CD4-positive, alpha-beta memory T cell (primary cell): ENCODE data around the gene STAT4. TPM values are rescaled to one million over a fixed set of nuclear protein-coding genes. Genes with fewer than 3 reads are reported as not detected.

Source experiments
- CTCF ChIA-PET: fragments of 350-600 bp; sonication (Branson Sonifier 250); formaldehyde crosslinking; loops from one replicate; lab custom pipeline; 2021; ENCODE audit warnings: inconsistent platforms; ENCODE audit not compliant: partially characterized antibody; lab: Charles Lee
- POLR2A ChIA-PET: fragments of 350-600 bp; sonication (Branson Sonifier 250); formaldehyde crosslinking; loops from one replicate; lab custom pipeline; 2021; ENCODE audit not compliant: partially characterized antibody; lab: Charles Lee
- DNase-seq, 5 donors: peaks; one replicate each; pipeline versions ENCODE4 v3.0.0 to v3.0.0-alpha.2; 2020 to 2022; ENCODE audit warnings: mixed read lengths in 1 of 5
- H3K27ac ChIP-seq: one replicate; pipeline ENCODE4 v1.7.0; 2013; ENCODE audit warnings: low read depth, low read length
- H3K27me3 ChIP-seq: 2 replicates; pipeline ENCODE4 v1.7.0; 2013; ENCODE audit warnings: mild to moderate bottlenecking, low read length, moderate library complexity; ENCODE audit not compliant: insufficient read depth
- H3K36me3 ChIP-seq: 2 replicates; pipeline ENCODE4 v1.7.0; 2013; ENCODE audit warnings: mild to moderate bottlenecking, low read length, moderate library complexity; ENCODE audit not compliant: insufficient read depth
- H3K4me1 ChIP-seq: 2 replicates; pipeline ENCODE4 v1.7.0; 2013; ENCODE audit warnings: mild to moderate bottlenecking, low read length, moderate library complexity; ENCODE audit not compliant: insufficient read depth
- H3K4me3 ChIP-seq, 2 donors: one replicate each; pipeline ENCODE4 v1.7.0; 2013; ENCODE audit warnings: low read length in 2 of 2, mild to moderate bottlenecking in 1 of 2
- H3K9me3 ChIP-seq, 2 donors: one replicate each; pipeline ENCODE4 v1.7.0; 2013; ENCODE audit warnings: low read length in 2 of 2, control low read depth in 1 of 2; ENCODE audit not compliant: control insufficient read depth in 1 of 2
- H3K27ac Mint-ChIP-seq, 7 donors: one replicate each; pipeline ENCODE4 v1.8.0; 2020 to 2021; ENCODE audit warnings: mixed read lengths in 7 of 7, mild to moderate bottlenecking in 6 of 7, inconsistent platforms in 3 of 7, moderate library complexity in 3 of 7
- H3K27me3 Mint-ChIP-seq, 2 donors: one replicate each; pipeline ENCODE4 v1.8.0; 2020 to 2021; ENCODE audit warnings: mixed read lengths in 2 of 2
- H3K36me3 Mint-ChIP-seq, 2 donors: one replicate each; pipeline ENCODE4 v1.8.0; 2020 to 2021; ENCODE audit warnings: mixed read lengths in 2 of 2, inconsistent platforms in 1 of 2, mild to moderate bottlenecking in 1 of 2
- H3K4me1 Mint-ChIP-seq, 4 donors: one replicate each; pipeline ENCODE4 v1.8.0; 2020 to 2021; ENCODE audit warnings: mixed read lengths in 4 of 4, mild to moderate bottlenecking in 1 of 4
- H3K4me3 Mint-ChIP-seq, 8 donors: one replicate each; pipeline ENCODE4 v1.8.0; 2020 to 2021; ENCODE audit warnings: mixed read lengths in 8 of 8, mild to moderate bottlenecking in 7 of 8, moderate library complexity in 6 of 8, inconsistent platforms in 3 of 8
- H3K9me3 Mint-ChIP-seq, 8 donors: one replicate each; pipeline ENCODE4 v1.8.0; 2020 to 2021; ENCODE audit warnings: mixed read lengths in 8 of 8, mild to moderate bottlenecking in 5 of 8, inconsistent platforms in 3 of 8, moderate library complexity in 1 of 8
- intact Hi-C: fragments of 100-400 bp; cut with micrococcal nuclease; formaldehyde crosslinking; loops from one replicate; pipeline ENCODE4 v1.15.1; 2023
- polyA plus RNA-seq, 2 donors: library from polyadenylated mRNA; unstranded; fragments of 300-500 nt; fragmentation: Illumina TruSeq; gene quantifications; one replicate each; pipeline ENCODE4 v1.2.3, GENCODE V29; 2021
- total RNA-seq, 2 experiments: library from RNA; stranded (reverse); gene quantifications; one replicate each; pipeline ENCODE4 v1.2.3, GENCODE V29; 2021

The STAT4 gene
- total and polyA plus RNA-seq, 4 experiments from 2014 or later = 69.7 to 119 (median 95.3) TPM

- Mint-ChIP-seq H3K36me3 (peaks cover 38 to 42% of the 10 kb centered on the region in 2 donors), H3K27me3 (no peaks in the 10 kb centered on the region), H3K27ac (peak overlapping the region; percentile 66 to 93 (median 82)), H3K4me1 (peaks cover 48 to 68% (median 55%) of the 10 kb centered on the region in 4 donors), H3K4me3 (peak overlapping the region in 3 of 8 donors; percentile 67 to 76 (median 72)), H3K9me3 (no peaks in the 10 kb centered on the region)
- peak overlapping the region; percentile 22 for H3K27ac ChIP-seq
- no peak overlapping the region for H3K4me3 ChIP-seq
- no peak for DNase-seq
- intact Hi-C loops = loop anchor here (10.0 kb wide), 1 partner anchor 45 kb away; no protein-coding TSS in a partner anchor
- ChIA-PET CTCF (interaction anchor here (2.9 kb wide), 1 partner anchor 86 kb away, joined by 21 read pairs; no protein-coding TSS in a partner anchor), POLR2A (interaction anchor here (0.8 to 0.9 kb wide), 2 partner anchors 79 to 188 kb away, joined by 4 read pairs; no protein-coding TSS in a partner anchor)
- H3K9me3 ChIP-seq = no peaks in the 10 kb centered on the region
- peaks cover 5% of the 10 kb centered on the region for H3K36me3 ChIP-seq
- H3K4me1 ChIP-seq = peaks cover 71% of the 10 kb centered on the region
- no peaks in the 10 kb centered on the region for H3K27me3 ChIP-seq
These were observed 81.2 kb downstream of the STAT4 start for GRCh38 chr2:191069606-191070005.

GRCh38 chr2:191066919-191067233 is 83.9 kb downstream of the STAT4 start:
- DNase-seq = no peak
- H3K9me3 ChIP-seq = no peaks in the 10 kb centered on the region
- no peaks in the 10 kb centered on the region for H3K27me3 ChIP-seq
- intact Hi-C loops = loop anchor here (2.0 to 10.0 kb wide), 2 partner anchors 14 to 48 kb away; no protein-coding TSS in a partner anchor
- POLR2A ChIA-PET = interaction anchor here (1.3 to 8.3 kb wide), 4 partner anchors 29 to 83 kb away, joined by 3 to 91 read pairs (median 6); partner anchors contain the start of gene STAT4
- peaks cover 2% of the 10 kb centered on the region for H3K36me3 ChIP-seq
- CTCF ChIA-PET = interaction anchor here (1.2 to 7.1 kb wide), 2 partner anchors 15 to 88 kb away, joined by 8 to 98 read pairs; no protein-coding TSS in a partner anchor
- no peak overlapping the region for H3K4me3 ChIP-seq
- Mint-ChIP-seq H3K4me3 (peak overlapping the region in 6 of 8 donors; percentile 43 to 86 (median 74)), H3K36me3 (peaks cover 31 to 43% of the 10 kb centered on the region in 2 donors), H3K27me3 (no peaks in the 10 kb centered on the region), H3K9me3 (no peaks in the 10 kb centered on the region), H3K27ac (peak overlapping the region; percentile 64 to 93 (median 87)), H3K4me1 (peaks cover 65 to 85% (median 75%) of the 10 kb centered on the region in 4 donors)
- H3K4me1 ChIP-seq = peaks cover 96% of the 10 kb centered on the region
- peak overlapping the region; percentile 56 for H3K27ac ChIP-seq

GRCh38 chr2:191066197-191066918 is 84.4 kb downstream of the STAT4 start:
- peak overlapping the region; percentile 28 to 86 (median 74) for H3K4me3 Mint-ChIP-seq
- Histone ChIP-seq H3K4me3 (peak overlapping the region in 1 of 2 donors; percentile 4), H3K36me3 (no peaks in the 10 kb centered on the region), H3K9me3 (no peaks in the 10 kb centered on the region), H3K27me3 (no peaks in the 10 kb centered on the region), H3K27ac (peak overlapping the region; percentile 56), H3K4me1 (peaks cover 96% of the 10 kb centered on the region)
- intact Hi-C loops = loop anchor here (2.0 to 10.0 kb wide), 2 partner anchors 14 to 48 kb away; no protein-coding TSS in a partner anchor
- H3K9me3 Mint-ChIP-seq = no peaks in the 10 kb centered on the region
- ChIA-PET POLR2A (interaction anchor here (0.6 to 8.3 kb wide), 7 partner anchors 9 to 89 kb away, joined by 3 to 91 read pairs (median 4); partner anchors contain the start of gene STAT4), CTCF (interaction anchor here (1.0 to 7.1 kb wide), 3 partner anchors 15 to 89 kb away, joined by 3 to 98 read pairs (median 8); no protein-coding TSS in a partner anchor)
- peak overlapping the region; percentile 64 to 93 (median 87) for H3K27ac Mint-ChIP-seq
- peaks cover 66 to 86% (median 76%) of the 10 kb centered on the region in 4 donors for H3K4me1 Mint-ChIP-seq
- H3K36me3 Mint-ChIP-seq = peaks cover 31 to 43% of the 10 kb centered on the region in 2 donors
- DNase-seq = peak in 1 of 5 donors; percentile 11
- H3K27me3 Mint-ChIP-seq = no peaks in the 10 kb centered on the region

GRCh38 chr2:191065785-191066184 is 85.0 kb downstream of the STAT4 start:
- Histone ChIP-seq H3K36me3 (peaks cover 1% of the 10 kb centered on the region), H3K4me1 (peaks cover 96% of the 10 kb centered on the region), H3K4me3 (no peak overlapping the region), H3K9me3 (no peaks in the 10 kb centered on the region), H3K27ac (peak overlapping the region; percentile 56), H3K27me3 (no peaks in the 10 kb centered on the region)
- POLR2A ChIA-PET = interaction anchor here (0.6 to 8.3 kb wide), 8 partner anchors 10 to 89 kb away, joined by 3 to 91 read pairs (median 4); partner anchors contain the start of gene STAT4
- Mint-ChIP-seq H3K36me3 (peaks cover 35 to 44% of the 10 kb centered on the region in 2 donors), H3K4me3 (peak overlapping the region; percentile 28 to 86 (median 74)), H3K9me3 (no peaks in the 10 kb centered on the region), H3K27ac (peak overlapping the region; percentile 64 to 93 (median 87)), H3K4me1 (peaks cover 67 to 86% (median 76%) of the 10 kb centered on the region in 4 donors), H3K27me3 (no peaks in the 10 kb centered on the region)
- intact Hi-C loops = loop anchor here (2.0 to 10.0 kb wide), 2 partner anchors 15 to 49 kb away; no protein-coding TSS in a partner anchor
- CTCF ChIA-PET = interaction anchor here (1.0 to 7.1 kb wide), 5 partner anchors 10 to 90 kb away, joined by 3 to 98 read pairs (median 8); no protein-coding TSS in a partner anchor
- no peak for DNase-seq

DNA sequence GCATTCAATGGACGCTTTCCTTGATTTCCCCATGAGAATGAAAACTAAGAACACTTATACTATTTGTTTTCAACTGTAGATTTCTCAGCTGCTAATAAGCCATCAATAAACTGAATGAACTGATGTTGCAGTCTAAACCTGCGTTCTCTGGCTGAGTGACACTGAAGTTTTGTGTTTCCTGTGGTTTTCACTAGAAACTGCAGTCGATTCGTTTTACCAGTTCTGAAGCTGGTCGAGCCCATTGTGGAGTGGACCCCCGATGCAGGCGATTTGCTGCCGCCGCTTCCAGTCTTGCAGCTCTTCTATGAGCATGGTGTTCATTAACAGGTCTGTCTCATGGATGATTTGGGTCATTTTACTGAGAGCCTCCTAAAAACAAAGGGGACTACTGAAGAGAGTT is 86.2 kb downstream of the STAT4 start:
- CTCF ChIA-PET = interaction anchor here (1.0 to 7.1 kb wide), 6 partner anchors 11 to 91 kb away, joined by 3 to 98 read pairs (median 4); partner anchors contain the start of gene STAT4
- Histone ChIP-seq H3K36me3 (peaks cover 4% of the 10 kb centered on the region), H3K9me3 (no peaks in the 10 kb centered on the region), H3K4me3 (peak overlapping the region in 1 of 2 donors; percentile 41), H3K27ac (peak overlapping the region; percentile 65), H3K4me1 (peaks cover 93% of the 10 kb centered on the region), H3K27me3 (no peaks in the 10 kb centered on the region)
- H3K9me3 Mint-ChIP-seq = no peaks in the 10 kb centered on the region
- no peaks in the 10 kb centered on the region for H3K27me3 Mint-ChIP-seq
- intact Hi-C loops = loop anchor here (1.0 to 10.0 kb wide), 2 partner anchors 8 to 50 kb away; no protein-coding TSS in a partner anchor
- peak overlapping the region; percentile 87 to 97 (median 95) for H3K27ac Mint-ChIP-seq
- peaks cover 61 to 84% (median 72%) of the 10 kb centered on the region in 4 donors for H3K4me1 Mint-ChIP-seq
- H3K36me3 Mint-ChIP-seq = peaks cover 39 to 45% of the 10 kb centered on the region in 2 donors
- H3K4me3 Mint-ChIP-seq = peak overlapping the region; percentile 88 to 94 (median 92)
- POLR2A ChIA-PET = interaction anchor here (0.7 to 8.3 kb wide), 12 partner anchors 8 to 613 kb away, joined by 3 to 91 read pairs (median 3); partner anchors contain the start of genes NABP1 and STAT4
- peak; percentile 17 to 51 (median 27) for DNase-seq

- peaks cover 4% of the 10 kb centered on the region for H3K36me3 ChIP-seq
- CTCF ChIA-PET = interaction anchor here (0.7 to 7.1 kb wide), 7 partner anchors 10 to 101 kb away, joined by 3 to 98 read pairs (median 3); partner anchors contain the start of gene STAT4
- H3K27me3 Mint-ChIP-seq = no peaks in the 10 kb centered on the region
- peak overlapping the region in 6 of 8 donors; percentile 22 to 94 (median 60) for H3K4me3 Mint-ChIP-seq
- H3K4me3 ChIP-seq = no peak overlapping the region
- POLR2A ChIA-PET = interaction anchor here (0.7 to 8.3 kb wide), 6 partner anchors 11 to 182 kb away, joined by 3 to 91 read pairs (median 10); partner anchors contain the start of gene STAT4
- no peaks in the 10 kb centered on the region for H3K9me3 ChIP-seq
- peak overlapping the region; percentile 65 for H3K27ac ChIP-seq
- H3K4me1 ChIP-seq = peaks cover 85% of the 10 kb centered on the region
- peak overlapping the region; percentile 65 to 87 (median 80) for H3K27ac Mint-ChIP-seq
- H3K4me1 Mint-ChIP-seq = peaks cover 61 to 84% (median 73%) of the 10 kb centered on the region in 4 donors
- intact Hi-C loops = loop anchor here (10.0 kb wide), 1 partner anchor 51 kb away; no protein-coding TSS in a partner anchor
- peaks cover 39 to 47% of the 10 kb centered on the region in 2 donors for H3K36me3 Mint-ChIP-seq
- no peaks in the 10 kb centered on the region for H3K27me3 ChIP-seq
- no peak for DNase-seq
- H3K9me3 Mint-ChIP-seq = no peaks in the 10 kb centered on the region
These were observed 87.2 kb downstream of the STAT4 start for GRCh38 chr2:191063584-191063983.
